Urothelium cell line (cell line): Measurements from ENCODE around the gene WSCD2.

ENCODE experiments used
- DNase-seq: peaks from one replicate; pipeline ENCODE4 v3.0.0; 2011; ENCODE audit warnings: low spot score, mixed read lengths
- FAIRE-seq: peaks from 2 replicates; lab custom pipeline; 2011; peaks lifted over from hg19 to GRCh38; lab: Jason Lieb, UNC

The WSCD2 gene

DNA sequence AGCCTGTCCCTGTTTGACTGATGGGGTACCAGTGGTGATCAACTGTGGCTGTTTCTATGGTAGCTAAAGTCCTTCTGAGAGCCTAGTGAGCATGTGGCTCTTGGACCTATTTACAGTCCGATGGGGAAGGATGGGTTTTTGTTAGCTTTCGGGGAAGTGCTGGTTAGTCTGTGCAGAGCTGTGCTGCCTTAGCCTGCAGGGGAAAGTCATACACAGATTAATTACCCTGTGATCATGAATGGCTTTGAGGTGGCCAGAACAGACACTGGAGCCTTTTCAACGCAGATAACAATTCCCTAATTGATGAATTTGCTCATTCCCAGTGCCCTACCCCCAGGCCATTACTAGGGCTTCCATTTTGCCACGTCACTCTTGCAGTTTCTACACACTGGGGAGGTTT, 99.7 kb downstream of the WSCD2 start:
- FAIRE-seq = no peak
- DNase-seq = no peak

GRCh38 chr12:108231109-108231905, 102.2 kb downstream of the WSCD2 start:
- FAIRE-seq (no peak), DNase-seq (no peak)

DNA sequence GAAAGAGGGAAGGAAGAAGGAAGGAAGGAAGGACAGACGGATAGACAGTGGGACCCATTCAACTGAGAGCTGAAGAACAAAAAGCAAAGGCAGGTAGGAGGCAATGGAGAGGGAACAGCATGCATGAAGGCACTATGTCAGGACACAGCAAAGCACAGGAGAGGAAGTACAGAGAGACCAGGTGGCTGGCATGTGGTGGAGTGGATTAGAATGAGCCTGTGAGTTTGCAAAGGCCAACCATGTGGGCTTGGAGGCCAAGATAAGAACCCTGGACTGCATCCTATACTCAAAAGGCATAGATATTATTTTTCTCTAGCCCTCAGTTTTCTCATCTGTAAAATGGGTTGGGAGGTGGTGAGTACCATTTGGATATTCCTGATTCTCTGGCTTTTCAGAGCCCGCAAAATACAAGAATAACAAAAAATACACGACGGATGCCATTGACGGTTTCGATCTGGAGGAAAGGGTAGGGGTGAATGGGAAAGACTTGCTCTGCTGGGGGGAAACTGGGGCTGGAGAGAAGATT, 102.9 kb downstream of the WSCD2 start:
- no peak for DNase-seq
- FAIRE-seq = no peak

- DNase-seq = peak; percentile 7
- no peak for FAIRE-seq
Measured at GRCh38 chr12:108232565-108232964, 103.5 kb downstream of the WSCD2 start.

DNA sequence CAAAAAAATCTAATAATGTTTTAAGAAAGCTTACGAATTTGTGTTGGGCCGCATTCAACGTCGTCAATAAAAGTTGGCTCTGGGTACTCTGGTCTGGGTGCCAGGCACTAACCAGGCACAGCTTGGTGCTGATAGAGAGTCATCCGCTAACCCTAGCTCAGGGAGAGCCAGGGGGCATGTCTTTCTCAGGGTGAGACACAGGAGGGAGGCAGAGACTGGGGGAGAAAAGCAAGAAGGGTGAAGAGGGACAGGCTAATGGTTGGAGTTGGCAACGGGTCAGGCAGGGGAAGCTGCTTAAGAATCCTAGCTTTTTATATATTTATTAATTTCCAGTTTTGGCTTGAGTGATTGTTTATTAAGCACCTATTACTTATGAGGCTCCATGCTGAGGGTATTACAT, 105.1 kb downstream of the WSCD2 start:
- FAIRE-seq = no peak
- DNase-seq = no peak

- DNase-seq (no peak), FAIRE-seq (no peak)
Measured at GRCh38 chr12:108235197-108235984, 106.3 kb downstream of the WSCD2 start.

DNA sequence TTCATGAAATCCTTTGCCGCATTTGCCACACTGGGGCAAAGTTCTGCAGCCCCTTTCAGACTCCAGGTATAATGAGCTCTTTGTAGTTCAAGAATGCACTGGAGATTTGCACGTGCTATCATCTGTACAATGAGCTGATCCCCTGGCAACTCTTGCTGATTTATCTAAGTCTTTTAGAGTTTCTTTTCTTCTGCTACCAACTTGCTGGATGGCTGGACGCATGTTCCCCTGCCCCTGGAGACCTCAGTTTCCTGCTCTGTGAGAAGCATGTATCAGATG, 106.8 kb downstream of the WSCD2 start:
- DNase-seq (no peak), FAIRE-seq (no peak)

GRCh38 chr12:108236366-108236765, 107.3 kb downstream of the WSCD2 start:
- DNase-seq (no peak), FAIRE-seq (no peak)

- no peak for FAIRE-seq
- peak; percentile 20 for DNase-seq
Measured at GRCh38 chr12:108237272-108237671, 108.2 kb downstream of the WSCD2 start.

GRCh38 chr12:108238474-108238873, 109.4 kb downstream of the WSCD2 start:
- FAIRE-seq = no peak

DNA sequence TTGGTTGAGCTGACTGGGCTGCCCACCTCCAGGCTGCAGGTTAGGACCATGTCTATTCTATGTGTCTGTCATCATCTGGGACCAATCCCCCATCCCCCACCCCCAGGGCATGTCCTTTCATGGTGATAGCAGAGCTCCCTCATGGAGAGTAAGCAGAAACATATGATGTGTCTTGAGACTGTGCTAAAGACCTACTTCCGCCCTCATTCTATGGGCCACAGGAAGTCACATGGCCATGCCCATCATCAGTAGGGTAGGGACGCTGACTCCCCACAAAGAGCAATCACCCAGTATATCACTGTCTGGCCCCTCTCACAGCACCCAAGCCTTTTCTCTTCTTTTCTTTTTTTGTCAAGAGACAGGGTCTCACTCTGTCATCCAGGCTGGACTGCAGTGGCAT, 110.3 kb downstream of the WSCD2 start:
- FAIRE-seq = no peak
- DNase-seq = no peak

More at GRCh38 chr12:108238474-108238873, 109.4 kb downstream of the WSCD2 start:
- DNase-seq = no peak

DNA sequence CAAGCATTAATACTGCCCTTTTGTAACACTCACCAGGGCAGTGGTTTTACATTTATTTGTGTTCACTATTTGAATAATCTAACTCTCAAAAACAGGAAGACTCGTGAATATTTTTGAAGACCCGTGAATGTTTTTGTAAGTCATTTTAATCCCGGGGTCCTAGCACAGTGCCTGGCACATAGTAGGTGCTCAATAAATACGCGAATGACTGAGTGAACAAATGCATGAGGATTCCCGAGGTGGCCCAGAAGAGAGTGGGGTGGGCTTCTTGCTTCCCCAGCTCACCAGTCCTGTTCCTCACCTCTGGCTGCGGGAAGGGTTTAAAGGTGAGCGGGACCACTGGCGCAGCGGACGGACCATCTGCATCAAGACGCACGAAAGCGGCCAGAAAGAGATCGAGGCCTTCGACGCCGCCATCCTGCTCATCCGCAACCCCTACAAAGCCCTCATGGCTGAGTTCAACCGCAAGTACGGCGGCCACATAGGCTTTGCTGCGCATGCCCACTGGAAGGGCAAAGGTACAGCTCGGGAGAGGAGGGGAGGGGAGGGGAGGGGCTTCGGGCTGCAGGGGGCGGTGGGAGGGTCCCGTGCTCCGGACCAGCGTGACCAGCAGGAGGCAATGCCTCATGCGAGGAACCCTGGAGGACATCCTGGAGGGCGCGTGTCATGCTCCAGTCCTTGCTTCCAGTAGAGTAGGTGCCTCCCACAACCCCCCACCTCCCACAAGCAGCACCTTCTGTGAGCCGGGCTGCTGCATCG, 111.1 kb downstream of the WSCD2 start:
- DNase-seq = no peak
- FAIRE-seq = no peak

GRCh38 chr12:108240928-108241327, 111.8 kb downstream of the WSCD2 start:
- FAIRE-seq = no peak
- no peak for DNase-seq

DNA sequence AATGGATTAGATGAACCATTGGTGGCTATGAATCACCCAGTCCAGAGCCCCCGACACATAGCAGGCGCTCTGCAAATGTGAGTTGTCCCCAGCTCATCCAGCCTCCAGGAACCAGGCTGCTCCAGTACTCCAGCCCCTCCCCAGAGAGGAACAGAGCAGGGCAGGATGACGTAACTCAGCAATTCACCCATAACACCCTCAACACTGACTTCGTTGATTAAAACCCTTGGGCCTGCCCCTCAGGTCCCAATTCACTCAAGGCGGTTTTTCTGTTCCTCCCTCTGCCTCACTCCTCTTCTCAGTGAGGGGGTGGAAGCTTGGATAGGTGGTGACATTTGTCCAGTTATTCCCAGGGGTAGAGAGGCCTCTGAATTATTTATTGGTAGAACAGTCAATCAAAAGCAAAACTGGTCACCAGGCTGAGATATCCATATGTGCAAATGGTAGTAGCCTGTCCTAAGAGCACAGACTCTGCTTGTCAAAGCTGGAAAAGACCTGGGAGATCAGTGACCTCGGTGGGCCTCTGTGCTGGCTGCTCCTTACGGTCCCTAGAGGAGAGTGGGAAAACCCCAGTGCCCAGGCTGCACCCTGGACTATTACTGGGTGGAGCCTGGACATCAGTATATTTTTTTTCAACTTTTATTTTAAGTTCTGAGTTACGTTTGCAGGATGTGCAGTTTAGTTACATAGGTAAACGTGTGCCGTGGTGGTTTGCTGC, 113.1 kb downstream of the WSCD2 start:
- DNase-seq (peak; percentile 9), FAIRE-seq (no peak)

- no peak for FAIRE-seq
- no peak for DNase-seq
Measured at GRCh38 chr12:108247130-108247529, 118.0 kb downstream of the WSCD2 start.

DNA sequence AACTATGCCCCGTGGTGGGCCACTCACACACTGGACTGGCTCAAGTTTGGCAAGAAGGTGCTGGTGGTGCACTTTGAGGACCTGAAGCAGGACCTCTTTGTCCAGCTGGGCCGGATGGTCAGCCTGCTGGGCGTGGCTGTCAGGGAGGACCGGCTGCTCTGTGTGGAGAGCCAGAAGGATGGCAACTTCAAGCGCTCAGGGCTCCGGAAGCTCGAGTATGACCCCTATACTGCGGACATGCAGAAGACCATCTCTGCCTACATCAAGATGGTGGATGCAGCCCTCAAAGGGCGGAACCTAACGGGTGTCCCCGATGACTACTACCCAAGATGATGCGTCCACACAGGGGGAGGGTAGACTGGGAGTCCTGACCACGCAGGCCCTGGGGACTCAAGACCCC, 118.9 kb downstream of the WSCD2 start:
- FAIRE-seq = no peak
- no peak for DNase-seq

- DNase-seq (no peak), FAIRE-seq (no peak)
Measured at GRCh38 chr12:108252523-108252922, 123.4 kb downstream of the WSCD2 start.

- no peak for FAIRE-seq
Measured at GRCh38 chr12:108253540-108253939, 124.5 kb downstream of the WSCD2 start.

GRCh38 chr12:108254030-108254429, 124.9 kb downstream of the WSCD2 start:
- no peak for FAIRE-seq

More at GRCh38 chr12:108253540-108253939, 124.5 kb downstream of the WSCD2 start:
- DNase-seq = no peak

GRCh38 chr12:108254517-108255251, 125.6 kb downstream of the WSCD2 start:
- FAIRE-seq (no peak), DNase-seq (no peak)

More at GRCh38 chr12:108254030-108254429, 124.9 kb downstream of the WSCD2 start:
- no peak for DNase-seq
